HUDEP-2 (cell line): ENCODE results near the gene ZNF260.

Experiments
- DNase-seq, 76 experiments: peaks; one replicate each; lab custom pipeline; 2025; ENCODE audit not compliant: unreplicated experiment in 76 of 76; lab: John Stamatoyannopoulos, UW

The ZNF260 gene

GRCh38 chr19:36528194-36528920, at the start of gene ZNF260:
Gene ZNF260 (minus strand): TSS chr19:36528271. CDS start chr19:36515238, 13,033 bp downstream.
- DNase-seq = peak; percentile 75 to 99 (median 96)

GRCh38 chr19:36577271-36577996, 49.4 kb upstream of the ZNF260 start:
- no peak for DNase-seq

- peak in 1 of 76 experiments; percentile 6 for DNase-seq
Measured at GRCh38 chr19:36574741-36575140, 46.7 kb upstream of the ZNF260 start.

- DNase-seq = peak in 19 of 76 experiments; percentile 1 to 53 (median 24)
Measured at GRCh38 chr19:36573895-36574720, 46.0 kb upstream of the ZNF260 start.

DNA sequence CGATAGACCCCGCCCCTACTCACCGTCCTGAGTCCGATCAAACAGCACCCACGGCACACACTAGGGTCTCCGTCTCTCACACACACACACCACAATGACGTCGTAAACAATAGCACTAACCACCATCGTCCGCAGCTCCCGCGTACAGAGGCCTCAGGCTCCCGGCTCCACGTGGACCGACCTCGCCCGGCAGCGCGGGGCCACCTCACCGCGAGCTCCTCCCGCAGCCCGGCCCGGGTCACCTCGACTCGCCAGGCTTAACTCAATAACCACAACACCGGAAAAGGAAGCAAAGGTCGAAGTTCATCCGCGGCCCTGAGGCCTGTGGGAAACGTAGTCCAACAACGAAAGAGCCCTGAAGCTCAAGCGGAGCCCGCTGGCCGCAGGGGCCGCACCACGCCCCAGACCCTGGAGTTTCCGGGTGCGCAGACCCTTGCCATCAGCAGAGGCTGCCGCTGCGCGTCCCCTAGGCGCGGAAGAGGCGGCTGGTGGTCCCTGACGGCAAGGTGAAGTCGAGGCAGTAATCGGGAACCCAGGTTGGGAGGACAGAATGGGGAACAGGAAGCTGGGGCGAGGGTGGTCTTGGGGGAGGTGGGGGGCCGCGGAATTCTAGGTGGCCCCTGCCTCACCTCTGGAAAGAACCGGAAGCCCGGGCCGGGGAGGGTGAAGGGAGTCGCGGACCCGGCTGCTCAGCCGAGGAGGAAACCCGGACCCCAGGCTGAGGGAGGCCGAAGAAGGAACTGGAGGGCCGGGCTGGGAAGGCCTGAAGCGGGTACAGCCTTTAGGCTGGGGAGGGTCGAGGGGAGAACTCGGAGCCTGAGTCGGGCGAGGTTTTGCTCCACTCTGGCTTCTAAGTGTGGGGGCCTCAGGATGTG, 45.2 kb upstream of the ZNF260 start, which contains the start of gene ZNF529:
ZNF529 (minus strand) TSS at position 273 of the 875 bp plus-strand sequence. CDS start 946 bp downstream, outside the sequence.
- peak in 75 of 76 experiments; percentile 54 to 95 (median 84) for DNase-seq

- DNase-seq = peak in 1 of 76 experiments; percentile 55
Measured at GRCh38 chr19:36572593-36573019, 44.5 kb upstream of the ZNF260 start.

GRCh38 chr19:36564391-36564790, 36.3 kb upstream of the ZNF260 start:
- DNase-seq = no peak

DNA sequence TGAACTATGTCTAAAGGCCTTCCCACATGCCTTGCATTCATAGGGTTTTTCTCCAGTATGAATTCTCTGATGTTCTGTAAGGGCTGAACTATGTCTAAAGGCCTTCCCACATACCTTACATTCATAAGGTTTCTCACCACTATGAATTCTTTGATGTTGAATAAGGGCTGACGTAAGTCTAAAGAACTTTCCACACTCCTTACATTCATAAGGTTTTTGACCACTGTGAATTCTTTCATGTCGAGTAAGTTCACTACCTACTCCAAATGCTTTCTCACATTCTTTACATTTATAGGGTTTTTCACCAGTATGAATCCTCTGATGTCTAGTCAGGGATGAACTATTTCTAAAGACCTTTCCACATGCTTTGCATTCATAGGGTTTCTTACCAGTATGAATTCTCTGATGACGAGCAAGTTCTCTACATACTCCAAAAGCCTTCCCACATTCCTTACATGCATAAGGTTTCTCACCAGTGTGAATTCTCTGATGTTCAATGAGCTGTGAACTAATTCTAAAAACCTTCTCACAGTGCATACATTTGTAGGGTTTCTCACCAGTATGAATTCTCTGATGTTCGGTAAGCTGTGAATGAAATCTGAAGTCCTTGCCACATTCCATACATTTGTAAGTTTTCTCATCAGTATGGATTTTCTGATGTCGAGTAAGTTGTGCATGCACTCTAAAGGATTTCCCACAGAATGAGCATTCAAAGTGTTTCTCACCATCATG, 19.1 kb upstream of the ZNF260 start:
- DNase-seq = peak in 1 of 76 experiments; percentile 3

DNA sequence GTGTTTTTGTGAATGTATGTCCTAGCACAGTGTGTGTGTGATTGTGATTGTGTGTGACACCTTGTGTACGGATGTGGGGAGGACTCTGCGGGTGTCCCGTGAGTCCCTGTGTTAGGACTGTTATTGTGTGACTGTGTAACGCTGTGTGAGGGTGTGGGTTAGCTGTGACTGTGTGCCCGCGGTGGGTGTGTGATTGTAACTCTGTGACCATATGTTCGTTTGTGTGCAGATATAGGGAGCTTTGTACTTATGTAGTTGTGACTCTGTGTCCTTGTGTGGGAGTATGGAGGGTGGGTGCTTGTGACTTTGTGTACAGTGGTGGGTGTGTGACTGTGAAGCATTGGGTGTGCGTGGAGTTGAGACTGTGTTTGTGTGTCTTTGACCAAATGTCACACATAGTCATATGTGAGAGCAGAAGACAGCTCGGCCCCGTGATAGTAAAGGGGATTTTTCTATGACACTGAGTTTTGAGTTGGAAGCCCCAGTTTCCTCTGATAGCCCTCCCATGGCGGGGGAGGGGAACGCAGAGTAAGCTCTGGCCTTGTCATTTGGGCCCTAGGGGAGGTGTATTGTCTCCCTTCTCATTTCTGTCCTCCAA, 949 bp upstream of the ZNF260 start:
- peak in 18 of 76 experiments; percentile 2 to 73 (median 34) for DNase-seq

- no peak for DNase-seq
Measured at GRCh38 chr19:36527873-36528193, 238 bp downstream of the ZNF260 start.

- peak in 4 of 76 experiments; percentile 2 to 14 (median 5) for DNase-seq
Measured at GRCh38 chr19:36527341-36527740, 730 bp downstream of the ZNF260 start.

- no peak for DNase-seq
Measured at GRCh38 chr19:36526581-36526980, 1.5 kb downstream of the ZNF260 start.

DNA sequence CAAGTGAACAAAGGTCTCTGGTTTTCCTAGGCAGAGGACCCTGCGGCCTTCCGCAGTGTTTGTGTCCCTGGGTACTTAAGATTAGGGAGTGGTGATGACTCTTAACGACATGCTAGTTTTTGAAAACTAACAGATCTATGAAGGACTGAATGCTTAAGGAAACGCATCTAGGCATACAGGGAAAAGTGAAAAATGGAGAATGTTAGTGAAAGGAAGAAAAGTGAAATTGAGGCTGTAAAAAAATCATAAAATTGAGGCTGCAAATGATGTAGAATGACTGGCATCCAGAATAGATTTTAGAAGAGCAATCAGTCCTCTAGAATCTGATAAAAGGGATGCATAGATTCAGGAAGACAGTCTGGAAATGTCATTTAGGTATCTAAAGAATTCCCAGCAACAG, 3.5 kb downstream of the ZNF260 start:
- DNase-seq = no peak

DNA sequence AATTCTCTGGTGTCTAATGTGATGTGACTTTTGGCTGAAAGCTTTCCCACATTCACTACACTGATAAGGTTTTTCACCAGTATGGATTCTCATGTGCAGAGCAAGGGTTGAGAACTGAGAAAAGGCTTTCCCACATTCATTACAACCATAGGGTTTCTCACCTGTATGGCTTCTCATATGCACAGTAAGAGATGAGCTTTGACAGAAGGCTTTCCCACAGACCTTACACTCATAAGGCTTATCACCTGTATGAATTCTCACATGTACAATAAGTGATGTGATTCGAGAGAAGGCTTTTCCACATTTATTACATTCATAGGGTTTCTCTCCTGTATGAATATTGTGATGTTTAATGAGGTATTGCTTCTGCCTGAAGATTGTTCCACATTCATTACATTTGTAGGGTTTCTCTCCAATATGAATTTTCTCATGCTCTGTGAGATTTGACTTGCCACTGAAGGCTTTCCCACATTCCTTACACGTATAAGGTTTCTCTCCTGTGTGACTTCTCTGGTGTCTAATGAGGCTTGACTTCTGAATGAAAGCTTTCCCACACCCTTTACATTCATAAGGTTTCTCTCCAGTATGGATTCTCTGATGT, 14.0 kb downstream of the ZNF260 start:
- no peak for DNase-seq

GRCh38 chr19:36508325-36508724, 19.7 kb downstream of the ZNF260 start:
- DNase-seq = no peak

GRCh38 chr19:36501973-36502372, 26.1 kb downstream of the ZNF260 start:
- no peak for DNase-seq

GRCh38 chr19:36497001-36497400, 31.1 kb downstream of the ZNF260 start:
- DNase-seq = no peak

DNA sequence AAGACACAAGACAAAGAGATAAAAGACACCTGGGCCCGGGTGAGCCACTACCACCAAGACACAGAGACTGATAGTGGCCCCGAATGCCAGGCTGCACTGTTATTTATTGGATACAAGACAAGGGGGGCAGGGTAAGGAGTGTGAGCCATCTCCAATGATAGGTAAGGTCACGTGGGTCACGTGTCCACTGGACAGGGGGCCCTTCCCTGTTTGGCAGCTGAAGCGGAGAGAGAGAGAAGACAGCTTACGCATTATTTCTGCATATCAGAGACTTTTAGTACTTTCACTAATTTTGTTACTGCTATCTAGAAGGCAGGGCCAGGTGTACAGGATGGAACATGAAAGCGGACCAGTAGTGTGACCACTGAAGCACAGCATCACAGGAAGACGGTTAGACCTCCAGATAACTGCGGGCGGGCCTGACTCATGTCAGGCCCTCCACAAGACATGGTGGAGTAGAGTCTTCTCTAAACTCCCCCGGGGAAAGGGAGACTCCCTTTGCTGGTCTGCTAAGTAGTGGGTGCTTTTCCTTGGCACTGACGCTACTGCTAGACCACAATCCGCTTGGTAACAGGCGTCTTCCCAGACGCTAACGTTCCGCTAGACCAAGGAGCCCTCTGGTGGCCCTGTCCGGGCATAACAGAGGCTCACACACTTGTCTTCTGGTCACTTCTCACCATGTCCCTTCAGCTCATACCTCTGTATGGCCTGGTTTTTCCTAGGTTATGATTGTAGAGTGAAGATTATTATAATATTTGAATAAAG, 35.2 kb downstream of the ZNF260 start:
- peak in 18 of 76 experiments; percentile 1 to 53 (median 12) for DNase-seq
